HL-60 (cell line): ENCODE data around the gene SPINK2.

Experiments used
- CTCF ChIP-seq: IDR thresholded peaks from one replicate; pipeline ENCODE4 v1.5.1; 2011; ENCODE audit warnings: low read length, control low read depth, inconsistent platforms; ENCODE audit not compliant: insufficient read depth
- POLR2AphosphoS5 ChIP-seq: IDR thresholded peaks from 2 replicates; pipeline ENCODE4 v1.6.1; 2012; ENCODE audit warnings: low read depth

GRCh38 chr4:56859841-56860240 lies 38.3 kb upstream of the SPINK2 start:
- TF ChIP-seq CTCF, result no peak
- no peak for TF ChIP-seq POLR2AphosphoS5
